Adipocyte (in vitro differentiated cells): ENCODE data around the gene COG2.
"Not testable (repeated sequence)": the region's sequence is repeated elsewhere in the genome, so short reads cannot be mapped to it uniquely, and the experiment has no call there.

ENCODE experiments used
- DNase-seq: peaks from one replicate; pipeline ENCODE4 v3.0.0-alpha.2; 2015; ENCODE audit warnings: low read depth
- H3K27me3 ChIP-seq: replicated peaks from 2 replicates; pipeline ENCODE4 v1.7.0; 2013; ENCODE audit warnings: mild to moderate bottlenecking, low read length, moderate library complexity; ENCODE audit not compliant: control insufficient read depth, insufficient read depth
- H3K36me3 ChIP-seq: 2 replicates; pipeline ENCODE4 v1.7.0; 2013; ENCODE audit warnings: low read length, mild to moderate bottlenecking, moderate library complexity; ENCODE audit not compliant: control insufficient read depth, insufficient read depth, severe bottlenecking
- H3K4me1 ChIP-seq: 2 replicates; pipeline ENCODE4 v1.7.0; 2013; ENCODE audit warnings: mild to moderate bottlenecking, low read length, moderate library complexity; ENCODE audit not compliant: control insufficient read depth, insufficient read depth
- H3K4me3 ChIP-seq: 2 replicates; pipeline ENCODE4 v1.7.0; 2013; ENCODE audit warnings: mild to moderate bottlenecking, low read length, moderate library complexity
- H3K9ac ChIP-seq: 2 replicates; pipeline ENCODE4 v1.7.0; 2013; ENCODE audit warnings: mild to moderate bottlenecking, low read length, moderate library complexity
- H3K9me3 ChIP-seq: 2 replicates; pipeline ENCODE4 v1.7.0; 2013; ENCODE audit warnings: mild to moderate bottlenecking, low read length, moderate library complexity; ENCODE audit not compliant: control insufficient read depth

The COG2 gene

GRCh38 chr1:230717251-230717650, 75.0 kb downstream of the COG2 start:
- DNase-seq: no peak
- H3K9me3 ChIP-seq: peaks cover 10% of the 10 kb centered on the region
- H3K9ac ChIP-seq: no peak overlapping the region
- H3K27me3 ChIP-seq: peaks cover 9% of the 10 kb centered on the region
- no peak overlapping the region for H3K4me3 ChIP-seq
- H3K36me3 ChIP-seq: no peaks in the 10 kb centered on the region
- peaks cover 20% of the 10 kb centered on the region for H3K4me1 ChIP-seq

DNA sequence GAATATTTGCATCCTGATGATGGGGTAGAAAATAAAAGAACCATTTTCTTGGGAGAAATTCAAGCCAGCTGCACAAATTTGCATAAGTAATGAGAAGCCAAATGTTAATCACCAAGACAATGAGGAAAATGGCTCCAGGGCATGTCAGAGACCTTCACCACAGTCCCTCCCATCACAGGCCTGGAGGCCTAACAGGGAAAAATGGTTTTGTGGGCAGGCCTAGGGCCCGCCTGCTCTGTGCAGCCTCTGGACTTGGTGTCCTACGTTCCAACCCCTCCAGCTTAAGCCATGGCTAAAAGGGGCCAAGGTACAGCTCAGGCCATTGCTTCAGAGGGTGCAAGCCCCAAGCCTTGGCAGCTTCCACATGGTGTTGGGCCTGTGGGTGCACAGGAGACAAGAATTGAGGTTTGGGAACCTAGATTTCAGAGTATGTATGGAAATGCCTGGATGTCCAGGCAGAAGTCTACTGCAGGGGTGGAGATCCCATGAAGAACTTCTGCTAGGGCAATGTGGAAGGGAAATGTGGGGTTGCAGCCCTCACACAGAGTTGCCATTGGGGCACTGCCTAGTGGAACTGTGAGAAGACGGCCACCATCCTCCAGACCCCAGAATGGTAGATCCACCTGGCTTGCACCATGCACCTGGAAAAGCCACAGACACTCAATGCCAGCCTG, 79.7 kb downstream of the COG2 start:
- H3K27me3 ChIP-seq, H3K4me3 ChIP-seq, H3K4me1 ChIP-seq, H3K9ac ChIP-seq, H3K36me3 ChIP-seq, DNase-seq, H3K9me3 ChIP-seq: not testable (repeated sequence)

DNA sequence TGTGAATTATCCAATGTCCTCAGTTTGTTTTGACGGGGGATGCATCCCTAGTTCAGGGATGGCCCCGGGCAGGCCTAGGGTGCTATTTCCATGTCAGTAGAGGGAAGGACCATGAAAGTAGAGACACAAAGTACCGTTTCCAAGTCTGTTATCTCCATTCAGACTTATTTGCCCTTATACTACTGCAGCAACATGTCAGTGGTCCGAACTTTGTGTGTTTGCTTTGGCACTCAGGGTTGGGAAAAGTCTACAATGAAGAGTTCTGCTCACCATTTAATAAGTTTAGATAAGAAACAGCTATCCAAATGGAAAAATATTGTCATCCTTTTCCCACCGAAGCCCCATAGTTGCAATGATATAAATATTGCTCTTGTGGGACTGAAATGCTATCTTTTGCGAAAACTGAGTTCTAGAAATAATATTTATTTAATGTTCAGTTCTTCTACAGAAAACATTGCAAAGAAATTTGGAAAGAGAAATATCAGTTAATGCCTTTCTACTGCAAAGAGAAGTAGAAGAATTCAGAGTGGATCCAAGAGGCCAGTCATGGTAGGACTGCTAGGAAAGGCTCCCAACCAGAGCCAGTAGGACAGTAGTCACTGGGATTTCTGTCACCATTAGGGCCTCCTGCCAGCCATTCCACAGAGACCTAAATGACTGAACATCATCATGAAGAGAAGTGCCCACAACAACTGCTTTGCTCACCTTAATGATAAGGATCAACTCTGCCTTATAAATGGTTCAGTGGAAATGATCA, 83.2 kb downstream of the COG2 start:
- no peaks in the 10 kb centered on the region for H3K36me3 ChIP-seq
- no peak overlapping the region for H3K9ac ChIP-seq
- DNase-seq: no peak
- H3K4me3 ChIP-seq: no peak overlapping the region
- H3K9me3 ChIP-seq: peaks cover 5% of the 10 kb centered on the region
- H3K27me3 ChIP-seq: peaks cover 4% of the 10 kb centered on the region
- H3K4me1 ChIP-seq: peaks cover 18% of the 10 kb centered on the region

- Histone ChIP-seq H3K27me3 (peaks cover 6% of the 10 kb centered on the region), H3K9ac (no peak overlapping the region), H3K9me3 (no peaks in the 10 kb centered on the region), H3K36me3 (no peaks in the 10 kb centered on the region), H3K4me1 (peaks cover 21% of the 10 kb centered on the region), H3K4me3 (no peak overlapping the region)
- DNase-seq: peak; percentile 12
Measured at GRCh38 chr1:230728710-230729392, 86.6 kb downstream of the COG2 start.

DNA sequence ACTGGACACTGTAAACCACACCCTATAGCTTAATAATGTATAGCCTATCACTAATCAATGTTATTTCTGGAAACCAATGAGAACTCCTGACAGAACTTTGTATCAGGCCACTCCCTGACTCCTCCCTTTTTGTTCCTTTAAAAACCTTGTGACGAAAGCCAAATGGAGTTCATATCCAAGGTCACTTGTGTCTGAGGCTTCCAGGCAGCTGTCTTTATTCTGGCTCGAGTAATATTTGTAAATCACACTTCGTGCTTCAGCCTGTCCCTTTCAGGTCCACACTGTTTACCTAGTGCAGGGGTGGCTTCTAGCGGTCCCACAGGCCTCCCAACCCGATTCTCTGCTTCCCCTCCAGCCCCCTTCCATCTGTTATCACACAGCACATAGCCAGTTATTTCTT, 88.7 kb downstream of the COG2 start:
- no peak overlapping the region for H3K4me3 ChIP-seq
- DNase-seq: no peak
- H3K9ac ChIP-seq: no peak overlapping the region
- no peaks in the 10 kb centered on the region for H3K36me3 ChIP-seq
- H3K4me1 ChIP-seq: peaks cover 21% of the 10 kb centered on the region
- H3K9me3 ChIP-seq: no peaks in the 10 kb centered on the region
- peaks cover 6% of the 10 kb centered on the region for H3K27me3 ChIP-seq

DNA sequence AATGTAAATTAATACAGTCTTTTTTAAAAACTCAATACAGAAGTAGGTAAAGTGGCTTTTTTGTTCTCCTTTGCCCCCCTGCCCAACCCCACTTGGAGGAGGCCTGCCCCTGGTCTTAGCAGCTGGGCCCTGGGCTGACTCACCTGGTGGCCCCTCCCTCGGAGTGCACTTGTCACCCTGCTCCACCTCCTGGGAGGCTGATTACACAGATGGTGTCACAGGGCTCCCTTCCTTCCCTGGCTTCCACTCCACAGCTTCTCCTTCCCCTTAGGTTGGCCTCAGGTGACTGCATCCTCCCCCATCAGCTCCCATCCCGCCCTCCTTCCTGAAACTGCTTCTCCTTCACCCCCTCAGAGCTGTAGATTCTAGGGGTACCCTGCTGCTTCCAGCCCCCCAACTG, 93.2 kb downstream of the COG2 start:
- H3K4me3 ChIP-seq: no peak overlapping the region
- no peak for DNase-seq
- H3K9ac ChIP-seq: no peak overlapping the region
- H3K9me3 ChIP-seq: peaks cover 6% of the 10 kb centered on the region
- peaks cover 7% of the 10 kb centered on the region for H3K27me3 ChIP-seq
- H3K36me3 ChIP-seq: no peaks in the 10 kb centered on the region
- peaks cover 3% of the 10 kb centered on the region for H3K4me1 ChIP-seq

GRCh38 chr1:230737622-230738262, 95.5 kb downstream of the COG2 start:
- Histone ChIP-seq H3K27me3 (peaks cover 5% of the 10 kb centered on the region), H3K9ac (no peak overlapping the region), H3K36me3 (no peaks in the 10 kb centered on the region), H3K4me3 (no peak overlapping the region), H3K4me1 (no peaks in the 10 kb centered on the region), H3K9me3 (peaks cover 6% of the 10 kb centered on the region)
- DNase-seq: no peak

- H3K4me3 ChIP-seq: no peak overlapping the region
- no peak for DNase-seq
- H3K4me1 ChIP-seq: no peaks in the 10 kb centered on the region
- H3K9ac ChIP-seq: no peak overlapping the region
- peaks cover 5% of the 10 kb centered on the region for H3K27me3 ChIP-seq
- H3K36me3 ChIP-seq: no peaks in the 10 kb centered on the region
- peaks cover 6% of the 10 kb centered on the region for H3K9me3 ChIP-seq
Measured at GRCh38 chr1:230739564-230740290, 97.4 kb downstream of the COG2 start.
